Omental fat pad (tissue), 4 donors: ENCODE data around the gene MDFIC2. TPM values are rescaled to one million over a fixed set of nuclear protein-coding genes. Genes with fewer than 3 reads are reported as not detected.

Experiments
- ATAC-seq: fragments of 150-250 bp; one replicate; pipeline ENCODE4 v1.9.1; 2016; ENCODE audit warnings: mild to moderate bottlenecking, moderate library complexity; ENCODE audit not compliant: low FRiP score
- DNase-seq: peaks from one replicate; pipeline ENCODE4 v3.0.0-alpha.2; 2019; ENCODE audit warnings: low spot score
- CTCF ChIP-seq, 3 donors: fragments of 450-650 bp; IDR thresholded peaks; one replicate each; pipeline ENCODE4 v1.5.1; 2016 to 2017; ENCODE audit warnings: antibody characterized with exemption in 3 of 3, mild to moderate bottlenecking in 3 of 3, moderate library complexity in 2 of 3
- total RNA-seq, 4 donors: library from RNA; depleted of rRNA; stranded (reverse); fragments of >200 nt; gene quantifications; one replicate each; pipeline ENCODE4 v1.1.0, GENCODE V29; 2016

Gene MDFIC2
- total RNA-seq, 4 donors from 2014 or later = not detected

- TF ChIP-seq CTCF (IDR thresholded peaks at IDR 0.05) = no peak
Observed at GRCh38 chr3:70333080-70333479, 20.6 kb upstream of the MDFIC2 start.

DNA sequence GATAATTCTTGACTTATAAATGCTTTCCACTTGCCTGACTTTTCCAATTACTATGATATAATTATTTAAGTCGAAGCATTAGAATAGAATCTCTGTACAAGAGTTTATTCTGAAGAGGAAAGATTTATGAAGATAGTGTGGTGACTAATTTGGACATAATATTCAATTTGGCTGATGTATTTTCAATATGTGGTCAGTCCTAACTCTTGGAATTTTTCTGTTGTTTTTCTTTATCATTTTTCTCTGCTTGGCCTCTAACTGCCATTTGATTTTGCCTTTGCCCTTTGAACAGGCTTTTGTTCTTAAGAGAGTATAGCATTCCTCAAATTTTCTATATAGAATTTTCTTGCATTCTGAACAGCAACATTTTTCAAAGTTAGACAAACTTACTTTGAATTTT, 2.6 kb upstream of the MDFIC2 start:
- ATAC-seq = no peak
- no peak for DNase-seq
- TF ChIP-seq CTCF (IDR thresholded peaks at IDR 0.05) = no peak

More at GRCh38 chr3:70333080-70333479, 20.6 kb upstream of the MDFIC2 start:
- DNase-seq (no peak), ATAC-seq (no peak)

DNA sequence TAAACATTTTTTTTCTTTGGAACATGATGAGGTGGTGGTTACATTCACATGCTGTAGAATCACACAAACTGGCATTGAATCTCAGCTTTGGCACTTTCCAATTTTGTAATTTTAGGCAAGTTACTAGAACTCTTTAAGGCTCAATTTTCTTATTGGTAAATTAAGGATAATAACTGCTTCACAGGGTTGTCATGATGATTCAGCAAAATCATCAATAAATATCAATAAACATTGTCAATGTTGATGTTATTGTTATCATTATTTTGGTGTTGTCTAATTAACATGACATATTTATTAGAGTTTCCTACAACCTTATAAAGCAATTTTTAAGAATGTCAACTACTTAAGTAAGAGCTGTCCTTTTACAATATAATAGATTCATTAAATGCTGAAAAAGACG, 1.6 kb downstream of the MDFIC2 start:
- no peak for TF ChIP-seq CTCF (IDR thresholded peaks at IDR 0.05)
- DNase-seq = no peak
- ATAC-seq = no peak

DNA sequence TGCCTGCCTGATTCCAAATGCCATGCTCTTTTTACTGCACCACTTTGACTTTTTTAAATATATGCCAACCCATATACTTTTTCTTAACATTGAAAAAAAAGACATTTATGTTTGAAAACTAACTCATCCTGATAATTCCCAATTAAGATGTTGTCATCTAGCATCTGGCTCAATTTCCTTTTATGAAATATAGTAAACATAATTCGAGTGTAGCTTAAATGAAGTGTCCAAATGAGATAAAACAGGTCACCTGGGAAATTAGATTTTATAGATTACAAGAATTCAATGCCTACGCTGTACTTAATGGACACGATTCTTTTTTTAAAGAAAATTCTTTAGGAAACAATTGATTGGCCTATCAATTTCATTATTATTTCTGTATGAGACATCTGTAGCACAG, 2.8 kb downstream of the MDFIC2 start:
- DNase-seq (no peak), ATAC-seq (no peak)
- TF ChIP-seq CTCF (IDR thresholded peaks at IDR 0.05) = no peak

DNA sequence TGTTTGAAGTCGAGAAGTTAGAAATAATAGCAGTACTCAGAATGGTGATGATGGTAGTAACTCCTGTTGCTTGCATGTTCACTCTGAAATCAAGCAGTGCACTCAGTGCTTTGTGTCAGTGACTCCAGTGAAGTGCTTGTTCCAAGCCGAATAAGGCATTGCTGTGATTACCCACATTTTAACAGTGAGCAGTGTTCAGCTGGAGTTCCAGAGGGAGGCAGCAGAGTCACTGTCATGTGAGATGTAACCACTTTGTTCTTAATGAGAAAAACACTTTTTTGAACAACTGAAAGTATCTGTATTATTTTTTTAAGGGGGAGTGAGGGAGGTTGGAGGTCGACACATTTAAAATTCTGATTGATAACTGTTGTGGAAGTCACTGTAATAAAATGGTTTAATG, 3.7 kb downstream of the MDFIC2 start:
- ATAC-seq = no peak
- no peak for TF ChIP-seq CTCF (IDR thresholded peaks at IDR 0.05)

GRCh38 chr3:70306736-70307135, 5.7 kb downstream of the MDFIC2 start:
- ATAC-seq (no peak), DNase-seq (no peak)
- no peak for TF ChIP-seq CTCF (IDR thresholded peaks at IDR 0.05)

More for the DNA sequence above, 3.7 kb downstream of the MDFIC2 start:
- DNase-seq = no peak

GRCh38 chr3:70298385-70298784, 14.1 kb downstream of the MDFIC2 start:
- no peak for TF ChIP-seq CTCF (IDR thresholded peaks at IDR 0.05)
- ATAC-seq (peak; percentile 59), DNase-seq (no peak)
